DMS53 (cell line): Measurements from ENCODE around the gene POLR1A.
A peak's percentile ranks its signal among the peaks of the same experiment; 100 is the strongest.

ENCODE experiments used
- DNase-seq: peaks from one replicate; lab custom pipeline; 2025; lab: John Stamatoyannopoulos, UW

Gene POLR1A

GRCh38 chr2:86021396-86022378 is 84.0 kb downstream of the POLR1A start:
- peak; percentile 20 for DNase-seq

GRCh38 chr2:86020984-86021383 is 84.7 kb downstream of the POLR1A start:
- no peak for DNase-seq

- DNase-seq: no peak
Measured at GRCh38 chr2:86019121-86019520, 86.6 kb downstream of the POLR1A start.

- DNase-seq: peak; percentile 90
Measured at GRCh38 chr2:86017901-86018896, 87.5 kb downstream of the POLR1A start.

GRCh38 chr2:86016581-86016980 is 89.1 kb downstream of the POLR1A start:
- no peak for DNase-seq

- DNase-seq: no peak
Measured at GRCh38 chr2:86015699-86016098, 90.0 kb downstream of the POLR1A start.

- no peak for DNase-seq
Measured at GRCh38 chr2:86015006-86015405, 90.7 kb downstream of the POLR1A start.

- DNase-seq: peak; percentile 23
Measured at GRCh38 chr2:86014493-86014892, 91.2 kb downstream of the POLR1A start.

- DNase-seq: no peak
Measured at GRCh38 chr2:86012007-86012712, 93.5 kb downstream of the POLR1A start.

- DNase-seq: no peak
Measured at GRCh38 chr2:86011449-86011941, 94.2 kb downstream of the POLR1A start.

GRCh38 chr2:86010083-86010482 is 95.6 kb downstream of the POLR1A start:
- no peak for DNase-seq

- DNase-seq: no peak
Measured at GRCh38 chr2:86006524-86006923, 99.2 kb downstream of the POLR1A start.

- peak; percentile 34 for DNase-seq
Measured at GRCh38 chr2:86003967-86004366, 101.7 kb downstream of the POLR1A start.

- no peak for DNase-seq
Measured at GRCh38 chr2:86003104-86003503, 102.6 kb downstream of the POLR1A start.

GRCh38 chr2:86002375-86002774 is 103.3 kb downstream of the POLR1A start:
- DNase-seq: no peak

- no peak for DNase-seq
Measured at GRCh38 chr2:86001326-86001725, 104.4 kb downstream of the POLR1A start.

- DNase-seq: no peak
Measured at GRCh38 chr2:86000938-86001312, 104.8 kb downstream of the POLR1A start.

GRCh38 chr2:86000131-86000937 is 105.4 kb downstream of the POLR1A start:
- no peak for DNase-seq

GRCh38 chr2:85999061-85999831 is 106.4 kb downstream of the POLR1A start:
- no peak for DNase-seq
